Neural progenitor cell (in vitro differentiated cells): ENCODE data around the gene PTPRN2.

Source experiments
- EZH2 ChIP-seq: fragments of 200-600 bp; sonication (generic); IDR thresholded peaks from 2 replicates; pipeline ENCODE4 v1.6.1; 2017; ENCODE audit warnings: antibody characterized with exemption, mild to moderate bottlenecking, moderate library complexity
- TF ChIP-seq, protein P1 (sequence below): fragments of 200-600 bp; sonication (generic); IDR thresholded peaks from 2 replicates; pipeline ENCODE4 v1.5.1; 2017; ENCODE audit warnings: antibody characterized with exemption, mild to moderate bottlenecking

DNA sequence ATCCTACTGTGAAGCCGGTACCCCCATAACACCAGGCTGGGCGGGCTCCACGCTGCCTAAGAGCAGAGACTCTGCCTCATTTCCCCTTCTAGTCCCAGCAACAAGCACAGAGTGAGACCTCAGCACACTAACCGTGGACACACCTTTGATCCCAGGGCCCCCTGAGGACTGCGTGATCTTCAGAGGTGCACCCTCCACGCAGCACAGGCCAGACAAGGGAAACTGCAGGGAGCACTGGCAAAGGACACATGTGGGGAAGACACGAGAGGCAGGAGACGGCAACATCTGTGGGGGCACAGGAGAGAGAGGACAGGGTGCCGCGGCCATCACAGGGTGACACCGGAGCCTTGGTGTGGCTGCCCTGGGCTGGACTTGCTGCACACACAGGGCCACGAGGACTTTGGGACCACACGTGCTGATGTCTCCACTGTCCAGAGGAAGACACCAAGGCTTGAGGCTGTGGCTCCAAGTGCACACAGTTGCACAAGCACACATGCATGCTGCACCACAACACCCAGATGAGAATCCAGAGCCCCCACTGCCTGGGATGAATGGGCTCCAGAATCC, 128.8 kb downstream of the PTPRN2 start:
- TF ChIP-seq, protein P1, sequence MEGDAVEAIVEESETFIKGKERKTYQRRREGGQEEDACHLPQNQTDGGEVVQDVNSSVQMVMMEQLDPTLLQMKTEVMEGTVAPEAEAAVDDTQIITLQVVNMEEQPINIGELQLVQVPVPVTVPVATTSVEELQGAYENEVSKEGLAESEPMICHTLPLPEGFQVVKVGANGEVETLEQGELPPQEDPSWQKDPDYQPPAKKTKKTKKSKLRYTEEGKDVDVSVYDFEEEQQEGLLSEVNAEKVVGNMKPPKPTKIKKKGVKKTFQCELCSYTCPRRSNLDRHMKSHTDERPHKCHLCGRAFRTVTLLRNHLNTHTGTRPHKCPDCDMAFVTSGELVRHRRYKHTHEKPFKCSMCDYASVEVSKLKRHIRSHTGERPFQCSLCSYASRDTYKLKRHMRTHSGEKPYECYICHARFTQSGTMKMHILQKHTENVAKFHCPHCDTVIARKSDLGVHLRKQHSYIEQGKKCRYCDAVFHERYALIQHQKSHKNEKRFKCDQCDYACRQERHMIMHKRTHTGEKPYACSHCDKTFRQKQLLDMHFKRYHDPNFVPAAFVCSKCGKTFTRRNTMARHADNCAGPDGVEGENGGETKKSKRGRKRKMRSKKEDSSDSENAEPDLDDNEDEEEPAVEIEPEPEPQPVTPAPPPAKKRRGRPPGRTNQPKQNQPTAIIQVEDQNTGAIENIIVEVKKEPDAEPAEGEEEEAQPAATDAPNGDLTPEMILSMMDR: no peak
- no peak for TF ChIP-seq EZH2
